Panc1 (cell line): ENCODE measurements around the gene SFN.

Experiments used
- CTCF ChIP-seq: fragments of 450-650 bp; IDR thresholded peaks from 2 replicates; pipeline ENCODE4 v1.5.1; 2017; ENCODE audit warnings: mild to moderate bottlenecking
- POLR2AphosphoS5 ChIP-seq: IDR thresholded peaks from 2 replicates; pipeline ENCODE4 v1.6.1; 2012; ENCODE audit warnings: mild to moderate bottlenecking, low read depth, low read length, moderate library complexity
- REST ChIP-seq, 2 experiments: IDR thresholded peaks; 2 replicates each; pipeline ENCODE4 v1.6.1; 2011 to 2012; ENCODE audit warnings: low read depth in 2 of 2, control low read depth in 1 of 2, low read length in 1 of 2, mild to moderate bottlenecking in 1 of 2, moderate library complexity in 1 of 2; ENCODE audit not compliant: insufficient read depth in 1 of 2
- TCF7L2 ChIP-seq: IDR thresholded peaks from 2 replicates; pipeline ENCODE4 v1.6.1; 2011; ENCODE audit warnings: mild to moderate bottlenecking, low read depth, low read length, inconsistent platforms

- no peak for TF ChIP-seq CTCF
- TF ChIP-seq POLR2AphosphoS5: no peak
- TF ChIP-seq TCF7L2: no peak
- no peak for TF ChIP-seq REST (IDR thresholded peaks at IDR 0.05; ENCODE audit: insufficient read depth in 1 of 2, low read depth in 2 of 2, low read length in 1 of 2)
These were observed 24.2 kb upstream of the SFN start for GRCh38 chr1:26838474-26839338.
